Mesangial cell (primary cell): ENCODE results near the gene COASY. TPM values are rescaled to one million over a fixed set of nuclear protein-coding genes. Genes with fewer than 3 reads are reported as not detected.

Experiments
- total RNA-seq: library from RNA; depleted of rRNA; stranded (reverse); fragments of >200 nt; gene quantifications from 2 replicates; pipeline ENCODE4 v1.2.3, GENCODE V29; 2015

The COASY gene
- 44.5 and 55.6 TPM in 2 replicates for total RNA-seq

GRCh38 chr17:42561897-42562387, at the start of gene COASY:
TSS of gene COASY (plus strand) at chr17:42562148. CDS start at chr17:42562623, 475 bp downstream.

GRCh38 chr17:42536048-42536371, 25.9 kb upstream of the COASY start, which contains the start of gene NAGLU:
TSS of gene NAGLU (plus strand) at chr17:42536241. CDS start at chr17:42536273, 32 bp downstream.

GRCh38 chr17:42552736-42553135, 9.2 kb upstream of the COASY start, which contains the start of gene HSD17B1:
TSS of gene HSD17B1 (plus strand) at chr17:42552923. CDS start at chr17:42552934, 11 bp downstream.

GRCh38 chr17:42566883-42567573, 5.1 kb downstream of the COASY start, which contains the start of gene MLX:
TSS of gene MLX (plus strand) at chr17:42567100. CDS start at chr17:42567125, 25 bp downstream.

GRCh38 chr17:42577532-42578281, 15.8 kb downstream of the COASY start, which contains the start of gene PSMC3IP:
TSS of gene PSMC3IP (minus strand) at chr17:42577729. CDS start at chr17:42577686, 43 bp downstream.

GRCh38 chr17:42609182-42609813, 47.4 kb downstream of the COASY start, which contains the start of the genes RETREG3 and TUBG1:
TSS of gene RETREG3 (minus strand) at chr17:42609374. CDS start at chr17:42609324, 50 bp downstream.
TSS of gene TUBG1 (plus strand) at chr17:42609683. CDS start at chr17:42609738, 55 bp downstream.

Other genes with a start within 250 kb of the COASY start
- gene STAT3, start 173.7 kb upstream of the COASY start, total RNA-seq, result 59.0 and 101 TPM in 2 replicates
- 224 and 302 TPM in 2 replicates for gene CAVIN1, start 138.9 kb upstream of the COASY start, total RNA-seq
- gene ATP6V0A1, start 103.3 kb upstream of the COASY start, total RNA-seq, result 27.1 and 55.4 TPM in 2 replicates
- gene NAGLU, start 25.9 kb upstream of the COASY start, total RNA-seq, result 35.8 and 77.3 TPM in 2 replicates
- 1.1 and 4.4 TPM in 2 replicates for gene HSD17B1, start 9.2 kb upstream of the COASY start, total RNA-seq
- gene MLX, start 5.0 kb downstream of the COASY start, total RNA-seq, result 26.2 and 27.4 TPM in 2 replicates
- gene PSMC3IP, start 15.6 kb downstream of the COASY start, total RNA-seq, result 2.2 and 13.2 TPM in 2 replicates
- gene RETREG3, start 47.2 kb downstream of the COASY start, total RNA-seq, result 40.9 and 65.5 TPM in 2 replicates
- 56.2 and 201 TPM in 2 replicates for gene TUBG1, start 47.5 kb downstream of the COASY start, total RNA-seq
- 17.1 and 18.9 TPM in 2 replicates for gene TUBG2, start 97.1 kb downstream of the COASY start, total RNA-seq
- gene PLEKHH3, start 114.8 kb downstream of the COASY start, total RNA-seq, result 15.8 and 22.2 TPM in 2 replicates
- 5.4 and 13.8 TPM in 2 replicates for gene CCR10, start 119.7 kb downstream of the COASY start, total RNA-seq
- 9.8 and 15.8 TPM in 2 replicates for gene CNTNAP1, start 120.4 kb downstream of the COASY start, total RNA-seq
- gene EZH1, start 182.9 kb downstream of the COASY start, total RNA-seq, result 5.2 and 15.0 TPM in 2 replicates
- 5.1 TPM in 2 replicates for gene RAMP2, start 199.1 kb downstream of the COASY start, total RNA-seq
- 123 and 129 TPM in 2 replicates for gene VPS25, start 211.3 kb downstream of the COASY start, total RNA-seq
- gene WNK4, start 218.5 kb downstream of the COASY start, total RNA-seq, result 4.8 and 6.7 TPM in 2 replicates
- 73.0 and 80.6 TPM in 2 replicates for gene COA3, start 236.6 kb downstream of the COASY start, total RNA-seq
- gene CNTD1, start 236.7 kb downstream of the COASY start, total RNA-seq, result not detected in 2 replicates